ENCODE data around the gene MID1.
"Not testable (repeated sequence)": the region's sequence is repeated elsewhere in the genome, so short reads cannot be mapped to it uniquely, and the experiment has no call there.

MID1 gene

GRCh38 chrX:10617186-10617998 lies 3.0 kb downstream of the MID1 start:
- no peak for DNase-seq

DNA sequence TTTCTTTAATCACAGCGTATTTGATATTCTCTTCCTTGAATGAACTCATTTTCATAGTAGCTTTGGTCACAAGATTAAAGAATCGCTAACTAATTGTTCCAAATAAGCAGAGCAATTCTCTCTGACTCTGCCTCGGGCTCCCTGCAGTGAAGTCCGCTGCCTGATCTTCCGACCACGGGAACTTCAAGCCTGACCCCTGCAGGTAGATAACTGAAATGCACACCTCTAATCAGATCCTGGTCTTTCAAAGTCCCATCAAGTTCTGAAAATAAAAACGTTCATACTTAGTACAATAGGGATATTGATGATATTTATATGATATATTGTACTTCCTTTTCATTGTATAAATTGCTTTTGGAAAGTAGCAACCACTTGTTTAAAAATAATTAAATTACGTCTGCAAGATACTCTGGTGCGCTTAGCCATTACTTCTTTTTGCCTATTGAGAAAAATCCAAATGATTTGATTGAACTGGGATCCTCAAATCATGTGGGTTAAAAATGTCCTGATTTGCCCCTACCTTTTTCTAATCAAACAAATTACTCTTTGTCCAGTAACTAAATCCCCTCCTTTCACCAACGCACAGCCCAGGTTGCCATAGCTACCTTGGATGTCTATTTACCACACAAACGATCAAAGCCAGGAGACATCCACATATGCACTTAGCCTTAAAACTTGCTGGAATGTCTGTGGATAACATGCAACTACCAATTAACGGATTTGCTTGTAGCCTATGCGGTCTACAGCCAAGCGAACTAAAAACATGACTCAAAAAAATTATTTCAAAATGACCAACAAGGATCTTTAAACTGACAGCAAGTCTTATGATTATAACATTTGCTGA lies 4.2 kb downstream of the MID1 start:
- DNase-seq: no peak

DNA sequence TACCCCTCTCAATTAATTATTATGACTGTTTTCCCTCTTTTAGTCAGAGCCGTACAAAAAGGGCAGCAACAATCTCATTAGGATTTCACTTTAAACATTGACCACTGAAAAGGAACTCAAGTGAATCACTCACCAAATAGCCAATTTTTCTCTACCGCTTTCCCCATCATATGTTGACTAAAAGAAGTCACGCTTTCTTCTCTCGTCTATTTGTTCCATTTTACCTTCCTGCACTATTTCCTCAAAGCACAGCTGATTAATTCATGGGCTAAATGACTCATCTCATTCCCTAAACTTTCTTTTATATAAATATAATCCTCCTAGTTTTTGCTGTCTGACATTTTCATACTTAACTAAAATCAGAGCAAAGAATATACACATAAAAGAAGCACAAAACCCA lies 8.2 kb downstream of the MID1 start:
- no peak for DNase-seq

GRCh38 chrX:10611441-10612090 lies 8.8 kb downstream of the MID1 start:
- no peak for DNase-seq

GRCh38 chrX:10608099-10608498 lies 12.3 kb downstream of the MID1 start:
- no peak for DNase-seq

DNA sequence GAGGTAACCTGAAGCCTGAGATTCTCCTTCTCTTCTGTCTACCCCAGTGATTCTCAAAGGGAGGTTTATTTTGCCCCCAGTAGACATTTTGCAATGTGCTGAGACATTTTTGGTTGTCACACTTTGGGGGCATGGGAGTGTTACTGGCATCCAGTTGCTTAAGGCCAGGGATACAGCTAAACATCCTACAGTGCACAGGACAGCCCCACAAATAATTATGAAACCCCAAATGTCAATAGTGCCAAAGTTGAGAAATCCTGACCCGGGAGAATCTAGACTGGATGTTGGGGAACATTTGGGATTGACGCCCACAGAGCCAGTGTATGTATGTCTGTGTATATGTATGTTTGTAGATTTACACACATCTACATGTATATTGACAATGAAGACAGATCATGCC lies 13.2 kb downstream of the MID1 start:
- DNase-seq: no peak

GRCh38 chrX:10603612-10604011 lies 16.8 kb downstream of the MID1 start:
- DNase-seq: no peak

GRCh38 chrX:10602646-10603045 lies 17.7 kb downstream of the MID1 start:
- no peak for DNase-seq

- DNase-seq: no peak
Measured at GRCh38 chrX:10600479-10600878, 19.9 kb downstream of the MID1 start.

DNA sequence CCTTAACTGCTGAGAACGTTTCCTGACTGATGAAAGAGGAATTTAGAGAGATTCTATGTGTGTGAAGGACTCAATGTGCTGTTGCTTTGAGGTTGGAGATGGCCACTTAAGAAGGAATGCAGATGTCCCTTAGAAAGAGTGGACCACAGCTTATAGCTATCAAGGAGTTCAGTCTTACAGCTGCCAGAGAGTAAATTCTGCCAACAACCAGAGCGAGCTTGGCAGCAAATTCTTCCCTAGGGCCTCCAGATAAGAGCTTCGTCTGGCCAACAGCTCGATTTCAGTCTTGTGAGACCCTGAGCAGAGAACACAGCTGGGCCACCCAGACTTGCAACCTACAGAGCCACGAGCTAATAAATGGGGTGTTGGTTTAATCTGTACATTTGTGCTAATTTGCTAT lies 21.8 kb downstream of the MID1 start:
- no peak for DNase-seq

- no peak for DNase-seq
Measured at GRCh38 chrX:10597871-10598270, 22.5 kb downstream of the MID1 start.

GRCh38 chrX:10591363-10592335 lies 28.7 kb downstream of the MID1 start:
- DNase-seq: no peak

GRCh38 chrX:10589787-10590186 lies 30.6 kb downstream of the MID1 start:
- DNase-seq: not testable (repeated sequence)

DNA sequence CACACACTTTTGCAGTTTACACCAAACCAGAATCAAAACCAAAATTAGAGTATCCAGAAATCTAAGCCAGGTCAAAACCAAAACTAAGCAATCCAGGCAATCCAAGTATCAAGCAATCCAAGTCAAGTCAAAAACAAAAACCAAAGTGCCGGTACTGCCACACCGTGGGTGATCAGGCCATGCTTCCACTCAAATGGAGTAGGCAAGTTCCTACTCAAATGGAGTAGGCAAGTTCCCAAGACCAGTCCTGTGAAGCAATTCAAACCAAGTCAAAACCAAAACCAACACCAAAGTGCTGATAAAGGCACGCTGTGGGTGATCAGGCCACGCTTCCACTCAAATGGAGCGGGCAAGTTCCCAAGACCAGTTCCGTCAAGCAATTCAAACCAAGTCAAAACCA lies 31.3 kb downstream of the MID1 start:
- no peak for DNase-seq

DNA sequence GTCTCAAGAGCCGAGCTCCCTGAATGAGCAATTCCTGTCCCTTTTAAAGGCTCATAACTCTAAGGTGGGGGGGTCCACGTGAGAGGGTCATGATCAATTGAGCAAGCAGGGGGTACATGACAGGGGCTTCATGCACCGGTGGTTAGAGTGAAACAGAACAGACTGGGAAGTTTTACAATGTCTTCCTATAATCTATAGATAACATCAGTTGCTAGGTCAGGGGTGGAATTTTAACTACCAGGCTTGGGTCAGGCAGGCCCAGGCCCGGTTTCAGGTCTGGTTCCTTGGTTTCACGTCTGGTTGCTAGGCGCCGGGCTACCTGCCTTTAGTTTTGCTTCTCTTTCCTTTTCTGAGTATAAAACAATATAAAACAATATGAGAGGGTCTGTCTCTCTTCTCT lies 35.5 kb downstream of the MID1 start:
- DNase-seq: not testable (repeated sequence)

DNA sequence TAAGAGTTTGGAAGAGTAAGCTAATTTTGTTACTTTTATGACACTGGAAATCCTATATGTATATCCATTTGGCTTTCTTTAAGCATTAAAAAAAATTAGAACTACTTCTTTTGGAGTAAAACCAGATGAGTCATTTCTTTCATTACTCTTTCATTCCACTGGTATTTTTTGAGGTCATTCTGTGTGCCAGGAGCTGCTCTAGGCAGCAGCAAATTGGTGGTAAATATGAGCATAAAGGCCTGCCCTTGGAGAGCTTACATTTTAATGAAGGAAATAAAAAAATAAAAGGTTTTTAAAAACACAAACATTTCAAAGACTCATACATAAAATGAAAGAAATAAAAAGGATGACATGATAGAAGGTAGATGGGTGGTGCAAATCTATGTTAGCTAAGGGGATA lies 37.4 kb downstream of the MID1 start:
- no peak for DNase-seq

GRCh38 chrX:10582215-10582733 lies 38.1 kb downstream of the MID1 start:
- no peak for DNase-seq

GRCh38 chrX:10579112-10580011 lies 41.0 kb downstream of the MID1 start:
- DNase-seq: no peak

GRCh38 chrX:10578527-10578926 lies 41.9 kb downstream of the MID1 start:
- no peak for DNase-seq

DNA sequence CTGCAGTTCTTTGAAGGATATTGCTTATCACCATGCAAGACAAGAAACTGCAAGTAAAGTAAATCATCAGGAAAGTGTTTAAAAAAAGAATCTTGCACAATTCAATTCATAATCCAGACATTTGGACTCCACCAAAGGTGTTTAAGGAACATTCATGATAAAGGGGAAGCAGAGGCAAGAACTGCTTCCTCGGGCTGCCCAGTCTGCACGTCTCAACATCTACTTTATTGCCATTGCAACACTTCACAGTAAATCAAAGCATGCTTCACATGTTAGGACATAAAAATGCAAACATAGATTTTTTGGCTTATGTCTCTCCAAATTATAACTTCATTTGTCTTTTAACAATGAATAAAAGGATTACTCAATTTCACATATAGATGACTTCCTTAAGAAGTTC lies 42.5 kb downstream of the MID1 start:
- no peak for DNase-seq

Measured in CD4-positive, alpha-beta T cell treated with Interleukin-15 for 1 hour (primary cell).